Measurements from ENCODE around the gene ST3GAL2. TPM values are rescaled to one million over a fixed set of nuclear protein-coding genes. Genes with fewer than 3 reads are reported as not detected.
A peak's percentile ranks its signal among the peaks of the same experiment; 100 is the strongest.
"Not testable (repeated sequence)": the region's sequence is repeated elsewhere in the genome, so short reads cannot be mapped to it uniquely, and the experiment has no call there.

Gene ST3GAL2
- total RNA-seq, 1 donor from 2014 or later, result 52.3 TPM

DNA sequence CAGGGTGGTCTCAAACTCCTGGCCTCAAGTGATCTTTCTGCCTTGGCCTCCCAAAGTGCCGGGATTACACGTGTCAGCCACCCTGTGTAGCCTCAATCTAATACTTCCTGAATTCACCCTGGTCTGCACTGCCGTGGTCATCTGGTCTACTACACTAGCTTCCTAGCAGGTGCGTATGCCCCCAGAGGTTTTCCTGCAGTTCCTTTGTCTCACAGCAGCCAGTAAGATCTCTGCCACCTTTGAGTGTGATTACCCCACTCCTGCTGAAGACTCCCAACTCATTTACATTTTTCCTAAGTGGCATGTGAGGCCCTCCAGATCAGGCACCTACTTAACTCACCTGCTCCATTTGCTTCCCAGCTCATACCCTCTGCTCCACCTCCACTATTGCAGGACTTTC lies 97.3 kb downstream of the ST3GAL2 start:
- peaks cover 0 to under 1% of the 10 kb centered on the region in 2 donors for H3K36me3 ChIP-seq
- DNase-seq (ENCODE audit: low spot score in 2 of 2), result no peak
- H3K4me1 ChIP-seq, result peaks cover 0 to 3% of the 10 kb centered on the region in 2 donors
- no peak overlapping the region for H3K4me3 ChIP-seq
- no peaks in the 10 kb centered on the region for H3K9me3 ChIP-seq
- no peaks in the 10 kb centered on the region for H3K27me3 ChIP-seq
- intact Hi-C loops (cut with DNase I), result loop anchor here (10.0 kb wide), 1 partner anchor 1167 kb away; no protein-coding TSS in a partner anchor
- no peak overlapping the region for H3K27ac ChIP-seq
- TF ChIP-seq, protein P1, sequence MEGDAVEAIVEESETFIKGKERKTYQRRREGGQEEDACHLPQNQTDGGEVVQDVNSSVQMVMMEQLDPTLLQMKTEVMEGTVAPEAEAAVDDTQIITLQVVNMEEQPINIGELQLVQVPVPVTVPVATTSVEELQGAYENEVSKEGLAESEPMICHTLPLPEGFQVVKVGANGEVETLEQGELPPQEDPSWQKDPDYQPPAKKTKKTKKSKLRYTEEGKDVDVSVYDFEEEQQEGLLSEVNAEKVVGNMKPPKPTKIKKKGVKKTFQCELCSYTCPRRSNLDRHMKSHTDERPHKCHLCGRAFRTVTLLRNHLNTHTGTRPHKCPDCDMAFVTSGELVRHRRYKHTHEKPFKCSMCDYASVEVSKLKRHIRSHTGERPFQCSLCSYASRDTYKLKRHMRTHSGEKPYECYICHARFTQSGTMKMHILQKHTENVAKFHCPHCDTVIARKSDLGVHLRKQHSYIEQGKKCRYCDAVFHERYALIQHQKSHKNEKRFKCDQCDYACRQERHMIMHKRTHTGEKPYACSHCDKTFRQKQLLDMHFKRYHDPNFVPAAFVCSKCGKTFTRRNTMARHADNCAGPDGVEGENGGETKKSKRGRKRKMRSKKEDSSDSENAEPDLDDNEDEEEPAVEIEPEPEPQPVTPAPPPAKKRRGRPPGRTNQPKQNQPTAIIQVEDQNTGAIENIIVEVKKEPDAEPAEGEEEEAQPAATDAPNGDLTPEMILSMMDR (IDR thresholded peaks at IDR 0.05), result no peak

DNA sequence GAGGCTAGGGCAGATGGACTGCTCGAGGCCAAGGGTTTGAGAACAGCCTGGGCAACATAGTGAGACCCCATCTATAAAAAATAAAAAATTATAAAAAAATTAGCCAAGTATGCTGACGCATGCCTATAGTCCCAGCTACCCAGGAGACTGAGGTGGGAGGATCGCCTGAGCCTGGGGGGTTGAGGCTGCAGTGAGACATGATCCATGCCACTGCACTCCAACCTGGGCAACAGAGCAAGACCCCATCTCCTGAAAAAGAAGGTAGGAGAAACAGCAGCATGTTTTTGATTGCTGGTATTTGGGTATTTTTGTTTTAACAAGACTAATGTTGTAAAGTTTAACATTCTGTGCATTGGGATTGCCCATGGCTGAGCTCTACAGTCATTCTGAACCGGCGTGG lies 101.1 kb downstream of the ST3GAL2 start:
- TF ChIP-seq, protein P1 (IDR thresholded peaks at IDR 0.05), result no peak
- Histone ChIP-seq H3K27me3 (no peaks in the 10 kb centered on the region), H3K4me3 (no peak overlapping the region), H3K4me1 (no peaks in the 10 kb centered on the region), H3K9me3 (no peaks in the 10 kb centered on the region), H3K36me3 (peaks cover 23 to 32% of the 10 kb centered on the region in 2 donors), H3K27ac (no peak overlapping the region)
- no peak for DNase-seq (ENCODE audit: low spot score in 2 of 2)
- intact Hi-C loops (cut with DNase I), result no loop called here

DNA sequence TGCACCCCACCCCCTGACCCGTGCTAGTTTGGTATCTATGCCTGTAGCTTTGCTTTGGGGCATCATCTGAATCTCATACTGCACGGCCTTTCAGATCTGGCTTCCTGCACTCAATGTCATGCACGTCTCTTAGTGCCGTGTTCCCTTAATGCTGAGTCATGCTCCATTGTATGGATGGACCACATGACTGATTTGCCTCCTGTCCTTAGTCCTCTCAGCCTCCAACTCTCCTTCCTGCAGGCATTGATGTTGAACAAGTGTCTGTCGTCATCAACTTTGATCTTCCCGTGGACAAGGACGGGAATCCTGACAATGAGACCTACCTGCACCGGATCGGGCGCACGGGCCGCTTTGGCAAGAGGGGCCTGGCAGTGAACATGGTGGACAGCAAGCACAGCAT lies 106.2 kb downstream of the ST3GAL2 start:
- H3K27me3 ChIP-seq; H3K4me1 ChIP-seq; H3K27ac ChIP-seq; DNase-seq (ENCODE audit: low spot score in 2 of 2); H3K9me3 ChIP-seq; H3K4me3 ChIP-seq; intact Hi-C loops (cut with DNase I): not testable (repeated sequence)
- H3K36me3 ChIP-seq, result peaks cover 50 to 57% of the 10 kb centered on the region in 2 donors

DNA sequence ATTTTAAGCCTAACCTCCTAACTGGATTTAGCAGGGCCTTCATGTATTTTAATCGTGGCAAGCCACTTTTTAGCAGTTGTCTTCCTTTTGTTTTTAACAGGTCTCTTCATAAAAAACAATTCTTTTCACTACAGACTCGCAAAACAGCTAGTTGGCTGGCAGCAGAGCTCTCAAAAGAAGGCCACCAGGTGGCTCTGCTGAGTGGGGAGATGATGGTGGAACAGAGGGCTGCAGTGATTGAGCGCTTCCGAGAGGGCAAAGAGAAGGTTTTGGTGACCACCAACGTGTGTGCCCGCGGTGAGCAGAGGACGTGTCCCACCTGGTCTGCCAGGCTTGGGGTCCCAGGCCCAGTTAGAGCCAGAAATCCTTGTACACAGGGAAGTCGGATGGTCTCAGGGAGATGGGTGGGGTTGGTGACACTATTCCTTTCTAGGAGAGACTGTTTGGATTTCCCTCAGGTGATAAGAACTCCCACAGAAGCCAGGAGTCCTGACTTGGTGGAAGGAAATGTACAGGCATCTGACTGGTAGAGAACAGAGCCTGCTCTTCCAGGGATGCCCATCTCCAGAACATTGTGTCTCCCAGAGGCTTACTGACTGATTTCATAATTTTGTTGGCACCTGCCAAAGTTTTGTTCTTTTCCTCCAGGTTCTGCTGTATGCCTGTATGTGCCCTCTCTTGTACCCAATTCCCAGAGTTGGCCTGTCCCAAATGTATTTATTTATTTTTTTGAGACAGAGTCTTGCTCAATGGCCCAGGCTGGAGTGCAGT lies 107.1 kb downstream of the ST3GAL2 start:
- no peak overlapping the region for H3K4me3 ChIP-seq
- intact Hi-C loops (cut with DNase I), result no loop called here
- DNase-seq (ENCODE audit: low spot score in 2 of 2), result no peak
- H3K27me3 ChIP-seq, result no peaks in the 10 kb centered on the region
- H3K4me1 ChIP-seq, result no peaks in the 10 kb centered on the region
- peaks cover 59 to 66% of the 10 kb centered on the region in 2 donors for H3K36me3 ChIP-seq
- no peak overlapping the region for H3K27ac ChIP-seq
- no peaks in the 10 kb centered on the region for H3K9me3 ChIP-seq
- TF ChIP-seq, protein P1 (IDR thresholded peaks at IDR 0.05), result peak in 1 of 3 experiments; percentile 45

DNA sequence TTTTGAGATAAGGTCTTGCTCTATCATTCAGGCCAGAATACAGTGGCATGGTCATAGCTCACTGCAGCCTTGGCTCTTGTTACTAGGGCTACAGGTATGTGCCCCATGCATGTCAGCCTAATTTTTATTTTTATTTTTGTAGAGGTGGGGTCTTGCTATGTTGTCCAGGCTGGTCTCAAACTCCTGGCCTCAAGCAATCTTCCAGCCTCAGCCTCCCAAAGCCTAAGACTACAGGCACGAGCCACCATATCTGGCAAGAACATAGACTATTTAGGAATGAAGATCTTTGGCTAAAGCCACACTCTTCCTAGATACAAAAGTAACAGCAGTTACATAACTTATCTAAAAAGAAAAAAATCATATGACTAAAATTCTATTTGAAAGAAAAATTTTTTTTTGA lies 107.8 kb downstream of the ST3GAL2 start:
- H3K27ac ChIP-seq, result no peak overlapping the region
- no peaks in the 10 kb centered on the region for H3K4me1 ChIP-seq
- H3K36me3 ChIP-seq, result peaks cover 65 to 68% of the 10 kb centered on the region in 2 donors
- no peak overlapping the region for H3K4me3 ChIP-seq
- TF ChIP-seq, protein P1 (IDR thresholded peaks at IDR 0.05), result no peak
- intact Hi-C loops (cut with DNase I), result no loop called here
- no peaks in the 10 kb centered on the region for H3K27me3 ChIP-seq
- DNase-seq (ENCODE audit: low spot score in 2 of 2), result no peak
- no peaks in the 10 kb centered on the region for H3K9me3 ChIP-seq

Other genes with a start within 250 kb of the ST3GAL2 start
- 22.7 TPM for gene EXOSC6, start 187.2 kb downstream of the ST3GAL2 start, total RNA-seq
- 19.3 TPM for gene AARS1, start 149.6 kb downstream of the ST3GAL2 start, total RNA-seq
- gene DDX19B, start 139.9 kb downstream of the ST3GAL2 start, total RNA-seq, result 24.2 TPM
- gene DDX19A, start 92.2 kb downstream of the ST3GAL2 start, total RNA-seq, result 31.5 TPM
- 54.5 TPM for gene FCSK, start 15.5 kb upstream of the ST3GAL2 start, total RNA-seq
- gene COG4, start 84.5 kb upstream of the ST3GAL2 start, total RNA-seq, result 59.1 TPM
- gene SF3B3, start 84.7 kb upstream of the ST3GAL2 start, total RNA-seq, result 31.2 TPM
- 116 TPM for gene IL34, start 207.5 kb upstream of the ST3GAL2 start, total RNA-seq
- gene MTSS2, start 247.0 kb upstream of the ST3GAL2 start, total RNA-seq, result 98.6 TPM